ENCODE results near the gene CTNNA1. TPM values are rescaled to one million over a fixed set of nuclear protein-coding genes. Genes with fewer than 3 reads are reported as not detected.

Gene CTNNA1, protein sequence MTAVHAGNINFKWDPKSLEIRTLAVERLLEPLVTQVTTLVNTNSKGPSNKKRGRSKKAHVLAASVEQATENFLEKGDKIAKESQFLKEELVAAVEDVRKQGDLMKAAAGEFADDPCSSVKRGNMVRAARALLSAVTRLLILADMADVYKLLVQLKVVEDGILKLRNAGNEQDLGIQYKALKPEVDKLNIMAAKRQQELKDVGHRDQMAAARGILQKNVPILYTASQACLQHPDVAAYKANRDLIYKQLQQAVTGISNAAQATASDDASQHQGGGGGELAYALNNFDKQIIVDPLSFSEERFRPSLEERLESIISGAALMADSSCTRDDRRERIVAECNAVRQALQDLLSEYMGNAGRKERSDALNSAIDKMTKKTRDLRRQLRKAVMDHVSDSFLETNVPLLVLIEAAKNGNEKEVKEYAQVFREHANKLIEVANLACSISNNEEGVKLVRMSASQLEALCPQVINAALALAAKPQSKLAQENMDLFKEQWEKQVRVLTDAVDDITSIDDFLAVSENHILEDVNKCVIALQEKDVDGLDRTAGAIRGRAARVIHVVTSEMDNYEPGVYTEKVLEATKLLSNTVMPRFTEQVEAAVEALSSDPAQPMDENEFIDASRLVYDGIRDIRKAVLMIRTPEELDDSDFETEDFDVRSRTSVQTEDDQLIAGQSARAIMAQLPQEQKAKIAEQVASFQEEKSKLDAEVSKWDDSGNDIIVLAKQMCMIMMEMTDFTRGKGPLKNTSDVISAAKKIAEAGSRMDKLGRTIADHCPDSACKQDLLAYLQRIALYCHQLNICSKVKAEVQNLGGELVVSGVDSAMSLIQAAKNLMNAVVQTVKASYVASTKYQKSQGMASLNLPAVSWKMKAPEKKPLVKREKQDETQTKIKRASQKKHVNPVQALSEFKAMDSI
- 486 and 494 TPM in 2 replicates for total RNA-seq

DNA sequence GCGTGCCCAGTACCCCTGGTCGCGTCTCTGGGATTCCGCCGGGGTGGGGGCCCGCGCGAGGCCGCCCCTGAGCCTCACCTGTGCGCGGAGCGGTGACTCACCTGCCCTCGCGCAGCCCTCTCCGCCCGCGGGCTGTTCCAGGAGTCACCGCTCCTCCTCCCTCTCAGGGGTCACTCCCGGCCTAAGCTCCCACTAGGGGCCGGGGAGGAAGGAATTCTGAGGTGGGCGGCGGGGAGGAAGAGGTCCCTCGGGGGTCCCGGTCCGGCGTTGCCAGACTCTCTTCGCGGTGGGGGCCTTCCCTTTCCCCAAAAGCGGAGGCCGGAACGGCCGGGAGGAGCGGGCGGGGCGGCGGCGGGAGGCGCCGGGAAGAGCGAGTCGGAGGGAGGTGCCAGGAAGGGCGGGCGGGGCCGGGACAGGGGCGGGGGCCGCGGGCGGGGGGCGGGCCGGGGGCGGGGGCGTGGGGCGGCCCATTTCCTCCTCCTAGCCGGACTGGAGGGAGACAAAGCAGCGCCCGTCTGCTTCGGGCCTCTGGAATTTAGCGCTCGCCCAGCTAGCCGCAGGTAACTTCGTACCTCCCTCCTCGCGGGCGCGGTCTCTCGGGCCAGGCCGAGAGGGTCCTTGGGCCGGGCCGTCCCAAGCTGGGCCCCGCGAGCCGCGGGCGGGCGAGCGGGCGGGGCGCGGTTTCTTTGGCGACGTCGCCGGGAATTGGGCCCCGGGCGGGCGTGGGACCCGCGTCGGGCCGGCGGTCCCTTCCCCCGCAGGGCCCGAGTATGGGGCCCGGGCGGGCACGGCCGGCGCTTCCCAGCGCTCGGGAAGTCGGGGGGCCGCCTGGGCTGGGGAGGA is at the start of gene CTNNA1:
Gene CTNNA1 (plus strand): TSS at position 475 of the 843 bp plus-strand sequence. CDS start 28,500 bp downstream, outside the sequence.

DNA sequence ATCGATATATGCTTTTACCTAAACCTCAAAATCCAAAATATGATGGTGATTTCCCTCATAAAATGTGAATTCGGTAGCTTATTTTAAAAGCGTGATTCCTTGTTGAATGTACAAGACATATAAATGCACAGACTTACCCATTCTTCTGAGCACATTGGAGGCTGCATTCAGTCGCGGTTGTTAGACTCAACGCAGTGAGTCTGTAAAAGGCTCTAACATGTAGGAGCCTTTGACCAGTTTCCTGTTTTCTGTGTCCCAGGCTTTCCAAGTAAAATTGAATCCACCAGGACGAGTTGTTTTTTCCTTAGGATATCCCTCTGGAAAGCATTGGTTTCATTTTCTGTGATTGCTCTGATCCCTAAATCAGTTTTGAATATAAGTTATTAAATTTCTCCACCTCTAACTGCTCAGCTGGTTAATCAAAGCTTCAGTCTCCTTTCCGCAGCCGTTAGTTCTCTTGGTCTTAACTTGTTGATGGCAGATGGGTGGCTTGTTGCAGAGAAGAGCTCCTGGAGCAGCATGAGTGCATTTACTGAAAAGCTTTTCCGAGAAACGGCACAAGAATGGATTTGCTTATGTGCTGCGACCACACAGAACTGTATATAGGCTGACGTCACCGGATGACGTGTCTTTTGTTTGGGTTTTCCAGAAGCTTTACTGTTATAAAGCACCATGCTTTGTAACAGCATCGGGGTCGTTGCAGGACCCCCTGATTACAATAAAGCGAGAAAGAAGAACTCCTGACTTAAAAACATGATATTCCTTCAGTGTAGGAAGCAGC is 121.7 kb downstream of the CTNNA1 start, which contains the start of gene LRRTM2:
Gene LRRTM2 (minus strand): TSS at position 565 of the 781 bp plus-strand sequence. CDS start 424 bp downstream, at position 141.

Other genes with a start within 250 kb of the CTNNA1 start
- 129 and 177 TPM in 2 replicates for gene ETF1, start 210.2 kb upstream of the CTNNA1 start, total RNA-seq
- 644 and 729 TPM in 2 replicates for gene HSPA9, start 178.0 kb upstream of the CTNNA1 start, total RNA-seq
- gene LRRTM2, start 121.9 kb downstream of the CTNNA1 start, total RNA-seq, result 0.12 and 0.22 TPM in 2 replicates